Measurements from ENCODE around the gene ATAT1.

The ATAT1 gene

DNA sequence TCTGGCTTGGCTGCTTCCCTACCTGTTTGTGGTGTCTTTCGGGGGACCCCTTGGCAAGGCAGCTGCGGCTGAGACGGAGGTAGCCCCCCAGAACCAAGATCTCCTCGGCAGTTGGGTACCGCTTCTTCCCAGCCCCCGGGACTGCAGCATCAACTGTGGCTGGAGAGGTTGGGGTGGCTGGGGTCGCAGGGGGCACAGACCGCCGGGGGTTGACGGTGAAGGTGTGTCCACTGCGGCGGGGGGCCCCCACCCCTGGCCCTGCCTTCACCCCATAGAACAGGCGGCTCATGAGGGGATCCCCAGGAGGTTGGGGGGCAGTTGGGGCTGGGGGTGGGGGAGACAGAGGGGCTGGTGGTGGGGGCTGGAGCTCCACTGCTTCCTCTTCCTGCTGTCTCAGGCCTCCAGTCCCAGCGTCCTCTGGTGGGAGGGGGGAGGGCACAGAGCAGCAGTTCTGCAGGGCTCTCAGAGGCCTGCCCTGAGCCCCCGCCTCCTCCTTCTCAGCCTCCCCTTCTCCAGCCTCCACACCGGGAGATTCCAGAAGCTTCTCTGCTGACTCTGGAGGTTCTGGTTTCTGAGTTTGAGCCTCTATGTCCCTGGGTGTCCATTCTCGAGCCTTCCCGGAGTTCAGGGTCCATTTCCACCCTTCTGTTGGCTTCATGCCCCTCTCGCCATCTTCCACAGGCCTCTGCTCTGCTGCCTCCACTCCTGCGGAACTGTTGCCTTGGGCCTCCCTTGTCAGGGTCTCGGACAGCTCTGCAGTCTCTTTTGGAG lies 57.9 kb downstream of the ATAT1 start:
- DNase-seq (ENCODE audit: low read depth in 2 of 2) = peak; percentile 29 to 52

GRCh38 chr6:30685157-30686008 lies 58.7 kb downstream of the ATAT1 start:
- DNase-seq (ENCODE audit: low read depth in 2 of 2) = no peak

DNA sequence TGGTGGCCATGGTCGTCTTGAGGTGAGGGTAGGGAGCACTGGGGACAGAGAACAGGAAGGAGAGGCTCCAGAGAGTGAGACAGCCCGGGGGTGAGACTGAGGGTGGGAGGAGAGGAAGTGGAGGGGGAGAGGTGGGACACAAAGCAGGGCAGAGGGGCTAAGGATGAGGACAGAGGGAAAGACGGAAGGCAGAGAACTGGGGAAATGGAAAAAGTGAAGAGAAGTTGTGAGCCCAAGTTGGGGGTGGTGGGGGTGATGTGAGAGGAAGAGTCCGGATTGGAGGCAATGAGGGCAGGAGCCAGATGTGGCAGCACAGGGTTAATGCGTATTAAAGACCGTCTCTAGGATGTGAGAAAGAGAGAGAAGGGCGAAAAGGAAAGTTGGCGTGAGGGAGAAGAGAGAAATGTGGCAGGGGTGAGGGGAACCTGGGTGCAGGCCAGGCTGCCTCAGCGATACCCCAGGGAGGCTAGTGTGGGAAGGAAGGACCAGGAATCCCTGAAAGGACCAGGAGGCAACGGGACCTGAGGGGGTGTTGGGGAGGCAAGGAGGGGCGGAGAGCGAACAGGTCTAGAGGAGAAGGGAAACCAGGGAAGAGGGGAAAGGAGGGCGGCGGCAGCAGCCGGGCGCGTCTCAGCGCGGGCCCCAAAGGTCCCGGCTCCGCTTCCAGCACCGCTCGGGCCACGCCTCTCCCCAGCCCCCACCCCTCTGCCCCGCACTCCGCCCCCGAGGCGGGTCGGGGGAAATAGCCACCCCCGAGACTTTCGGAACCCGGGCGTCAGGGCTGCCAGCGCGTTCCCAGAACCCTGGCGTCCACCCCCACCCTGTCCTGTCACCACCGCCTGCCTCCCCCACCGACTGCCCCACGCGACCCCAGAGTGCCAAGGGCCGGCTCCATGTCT lies 59.6 kb downstream of the ATAT1 start, which contains the start of gene PPP1R18:
Gene PPP1R18, minus strand, starts transcription at position 637 of the 899 bp plus-strand sequence. Its CDS starts 627 bp downstream, at position 10.
- peak; percentile 81 to 86 for DNase-seq (ENCODE audit: low read depth in 2 of 2)

DNA sequence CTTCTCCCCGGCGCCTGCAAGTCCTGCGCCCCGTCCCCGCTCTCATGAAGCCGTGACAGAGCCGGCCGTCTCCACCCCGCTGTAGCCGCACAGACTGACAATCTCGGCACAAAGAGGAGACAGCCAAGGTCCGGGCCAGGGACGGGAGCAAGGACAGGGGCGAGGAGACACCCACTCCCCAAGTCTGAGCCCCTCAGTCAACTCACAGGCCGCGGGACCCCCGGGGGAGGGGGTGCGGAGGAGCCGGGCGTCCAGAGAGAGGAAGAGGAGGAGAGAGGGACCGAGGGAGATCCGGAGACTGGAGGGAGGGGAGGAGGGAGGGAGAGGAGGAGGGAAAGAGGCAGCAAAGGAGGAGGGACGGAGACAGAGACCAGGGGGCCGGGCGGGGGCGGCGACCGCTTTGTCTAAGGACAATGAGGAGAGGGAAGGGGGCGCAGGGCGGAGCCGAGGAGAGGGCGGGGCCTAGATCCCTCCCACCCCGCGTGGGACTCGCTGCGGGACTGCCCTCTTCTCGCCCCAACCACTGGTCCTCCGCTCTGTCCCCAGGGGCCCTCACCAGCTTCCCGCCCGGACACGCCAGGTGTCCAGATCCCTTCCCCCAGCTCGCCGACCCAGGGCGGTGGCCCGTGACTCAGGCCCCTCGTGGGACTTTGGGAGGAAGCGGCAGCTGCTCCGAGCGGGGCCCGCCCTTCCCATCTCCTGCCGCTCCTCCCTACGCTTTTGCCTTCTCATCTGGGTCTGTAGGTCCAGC lies 60.4 kb downstream of the ATAT1 start:
- DNase-seq (ENCODE audit: low read depth in 2 of 2) = peak; percentile 71 to 80

- DNase-seq (ENCODE audit: low read depth in 2 of 2) = no peak
Measured at GRCh38 chr6:30687659-30688431, 61.2 kb downstream of the ATAT1 start.

DNA sequence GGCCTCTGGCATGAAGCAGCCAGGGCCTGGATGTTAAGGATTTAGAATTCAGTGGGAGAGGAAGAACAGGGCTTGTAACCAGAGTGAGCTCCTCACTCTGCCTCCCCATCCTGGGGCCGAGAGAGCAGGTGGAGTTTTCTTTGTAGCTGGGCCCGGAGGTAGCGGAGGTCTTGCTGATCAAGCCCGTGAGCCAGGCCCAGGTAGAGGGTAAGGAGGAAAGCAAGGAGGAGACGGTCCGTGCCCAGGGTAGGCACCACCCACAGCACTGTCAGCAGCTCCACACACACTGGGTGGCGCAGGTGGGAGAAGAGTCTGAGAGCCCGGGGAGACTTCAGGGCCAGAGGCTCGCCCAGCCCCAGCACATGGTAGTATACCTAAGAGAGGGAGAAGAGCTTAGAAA lies 61.9 kb downstream of the ATAT1 start:
- no peak for DNase-seq (ENCODE audit: low read depth in 2 of 2)

DNA sequence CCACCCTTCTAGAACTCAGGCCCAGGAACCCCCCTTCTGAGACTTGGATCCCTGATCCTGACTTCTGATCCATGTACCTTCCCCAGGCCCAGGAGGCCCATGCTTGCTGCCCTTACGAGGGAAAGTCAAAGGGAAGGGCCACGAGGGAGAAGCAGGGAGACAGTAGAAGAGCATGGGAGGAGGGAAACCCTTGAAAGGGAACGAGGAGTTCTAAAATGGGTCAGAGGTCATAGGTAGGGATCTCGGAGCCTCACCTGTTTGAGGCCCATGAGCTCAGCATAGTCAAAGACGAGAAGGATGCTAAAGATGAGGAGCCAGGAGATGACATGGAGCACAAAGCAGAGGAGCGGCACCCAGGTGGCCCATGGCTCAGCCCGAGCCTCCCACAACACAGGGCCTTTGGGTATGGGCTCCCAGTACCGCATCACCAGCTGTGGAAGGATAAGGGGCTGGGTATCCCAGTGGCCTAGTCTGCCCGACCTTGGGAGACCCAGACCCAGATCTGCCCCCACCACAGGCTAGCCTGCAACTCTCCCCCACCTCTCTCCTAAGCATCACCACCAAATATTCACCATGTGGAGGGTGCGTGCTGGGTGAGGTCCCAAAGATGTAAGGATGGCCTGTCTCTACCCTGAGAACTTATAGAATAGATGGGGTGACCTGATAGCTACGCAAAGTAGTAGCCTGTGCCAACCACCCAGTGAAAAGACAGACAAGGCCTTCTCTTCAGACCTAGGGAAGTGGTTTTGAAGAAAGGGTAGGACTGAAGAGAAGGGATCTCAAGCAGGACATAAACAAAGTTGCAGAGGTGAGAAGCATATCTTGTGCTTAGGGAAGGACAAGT lies 62.6 kb downstream of the ATAT1 start:
- no peak for DNase-seq (ENCODE audit: low read depth in 2 of 2)

GRCh38 chr6:30689985-30690384 lies 63.3 kb downstream of the ATAT1 start:
- DNase-seq (ENCODE audit: low read depth in 2 of 2) = no peak

GRCh38 chr6:30690403-30691207 lies 63.9 kb downstream of the ATAT1 start, which contains the start of gene NRM:
Gene NRM, minus strand, starts transcription at chr6:30690984. Its CDS starts 10 bp downstream, at chr6:30690974.
- peak in 1 of 2 donors; percentile 64 for DNase-seq (ENCODE audit: low read depth in 2 of 2)

DNA sequence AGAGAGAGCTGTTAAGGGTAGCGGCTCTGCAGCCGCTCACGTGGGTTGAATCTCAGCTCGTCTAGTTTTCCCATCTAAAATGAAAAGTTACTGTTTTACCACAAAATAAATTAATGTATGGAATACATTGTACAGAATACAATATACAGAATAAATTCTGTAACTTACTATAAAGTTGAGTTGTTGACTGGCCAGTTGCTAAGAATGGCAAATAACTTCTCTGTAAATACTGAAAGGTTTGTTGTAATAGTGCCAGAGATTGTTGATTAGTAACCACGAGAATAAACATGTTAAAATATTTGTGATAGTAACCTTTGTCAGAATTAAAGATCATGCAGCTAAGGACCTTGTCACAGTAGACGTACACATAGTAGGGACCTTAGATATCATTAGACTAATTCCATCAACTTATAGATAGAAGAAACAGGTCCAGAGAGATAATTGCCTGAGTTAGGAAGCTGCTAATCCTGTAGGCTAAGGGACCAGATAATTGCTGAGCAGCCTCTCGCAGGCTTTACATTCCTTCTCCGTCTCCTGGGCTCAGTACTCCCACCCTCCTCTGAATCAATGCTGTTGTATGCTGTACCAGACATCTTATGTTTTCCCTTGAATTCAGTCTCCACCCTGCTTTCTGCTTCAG lies 64.7 kb downstream of the ATAT1 start:
- DNase-seq (ENCODE audit: low read depth in 2 of 2) = no peak

All from stimulated activated CD8-positive, alpha-beta memory T cell treated with anti-CD3 and anti-CD28 coated beads, Interleukin-7, amount 100 ng/mL, for 4 hours (primary cell).